Activated B cell treated with CpG ODN at 0.5 μM for 24 hours (primary cell): ENCODE results near the gene SERTAD3. TPM values are rescaled to one million over a fixed set of nuclear protein-coding genes. Genes with fewer than 3 reads are reported as not detected.

Source experiments
- ATAC-seq: fragments of 200-7000 bp; cut with Tn5 transposase; one replicate; pipeline ENCODE4 v1.10.0; 2021; ENCODE audit warnings: low read depth, mild to moderate bottlenecking, moderate library complexity
- CTCF ChIA-PET: fragments of 350-600 bp; sonication (Branson Sonifier 250); formaldehyde crosslinking; loops from one replicate; lab custom pipeline; 2021; ENCODE audit warnings: antibody characterized with exemption; lab: Charles Lee
- POLR2A ChIA-PET: fragments of 350-600 bp; sonication (Branson Sonifier 250); formaldehyde crosslinking; loops from one replicate; lab custom pipeline; 2021; ENCODE audit warnings: antibody characterized with exemption; lab: Charles Lee
- DNase-seq: peaks from one replicate; pipeline ENCODE4 v3.0.0; 2022
- H3K27ac Mint-ChIP-seq: one replicate; pipeline ENCODE4 v1.8.0; 2020; ENCODE audit warnings: mixed read lengths
- H3K27me3 Mint-ChIP-seq: one replicate; pipeline ENCODE4 v1.8.0; 2021; ENCODE audit warnings: mixed read lengths
- H3K36me3 Mint-ChIP-seq: one replicate; pipeline ENCODE4 v1.8.0; 2021; ENCODE audit warnings: low read depth, mixed read lengths
- H3K4me1 Mint-ChIP-seq: one replicate; pipeline ENCODE4 v1.8.0; 2021; ENCODE audit warnings: mixed read lengths
- H3K4me3 Mint-ChIP-seq: one replicate; pipeline ENCODE4 v1.8.0; 2020; ENCODE audit warnings: mild to moderate bottlenecking, mixed read lengths
- H3K9me3 Mint-ChIP-seq: one replicate; pipeline ENCODE4 v1.8.0; 2020; ENCODE audit warnings: mixed read lengths
- CTCF ChIP-seq: fragments of 200-600 bp; IDR thresholded peaks from one replicate; pipeline ENCODE4 v1.8.0; 2022; ENCODE audit warnings: antibody characterized with exemption, mild to moderate bottlenecking
- intact Hi-C: fragments of 100-400 bp; cut with micrococcal nuclease; formaldehyde crosslinking; loops from one replicate; pipeline ENCODE4 v1.15.1; 2024
- total RNA-seq: library from RNA; stranded (reverse); gene quantifications from 2 replicates; pipeline ENCODE4 v1.2.3, GENCODE V29; 2022

The SERTAD3 gene
- total RNA-seq, 1 donor from 2014 or later: 48.4 TPM

GRCh38 chr19:40445780-40446262 is 1.7 kb upstream of the SERTAD3 start:
- Mint-ChIP-seq H3K9me3 (no peaks in the 10 kb centered on the region), H3K4me1 (peaks cover 24% of the 10 kb centered on the region), H3K27ac (no peak overlapping the region), H3K4me3 (no peak overlapping the region), H3K36me3 (peaks cover 33% of the 10 kb centered on the region), H3K27me3 (no peaks in the 10 kb centered on the region)
- POLR2A ChIA-PET: interaction anchor here (3.3 kb wide), 1 partner anchor 18 kb away, joined by 42 read pairs; the partner anchor contains the start of gene BLVRB
- no peak for ATAC-seq
- CTCF ChIA-PET: interaction anchor here (3.9 kb wide), 1 partner anchor 26 kb away, joined by 49 read pairs; no protein-coding TSS in a partner anchor
- intact Hi-C loops: no loop called here
- DNase-seq: no peak
- TF ChIP-seq CTCF: no peak

GRCh38 chr19:40444825-40445312 is 734 bp upstream of the SERTAD3 start:
- POLR2A ChIA-PET: interaction anchor here (0.6 to 4.4 kb wide), 8 partner anchors 9 to 165 kb away, joined by 4 to 104 read pairs (median 28); partner anchors contain the start of genes BLVRB, C19orf47, PLD3 and SERTAD1
- Mint-ChIP-seq H3K36me3 (peaks cover 42% of the 10 kb centered on the region), H3K4me3 (peak overlapping the region; percentile 98), H3K27me3 (no peaks in the 10 kb centered on the region), H3K27ac (peak overlapping the region; percentile 97), H3K4me1 (peaks cover 24% of the 10 kb centered on the region), H3K9me3 (no peaks in the 10 kb centered on the region)
- intact Hi-C loops: loop anchor here (1.0 to 5.0 kb wide), 11 partner anchors 20 to 907 kb away; partner anchors contain the start of genes AKT2, BLVRB, C19orf47 and EGLN2
- no peak for DNase-seq
- ATAC-seq: no peak
- no peak for TF ChIP-seq CTCF
- CTCF ChIA-PET: interaction anchor here (3.6 to 3.9 kb wide), 2 partner anchors 25 to 140 kb away, joined by 13 to 49 read pairs; no protein-coding TSS in a partner anchor

GRCh38 chr19:40443131-40443999 is 770 bp downstream of the SERTAD3 start:
- H3K9me3 Mint-ChIP-seq: no peaks in the 10 kb centered on the region
- intact Hi-C loops: loop anchor here (1.0 to 5.0 kb wide), 5 partner anchors 8 to 909 kb away; partner anchors contain the start of genes ACTMAP, EGLN2, LTBP4 and TGFB1
- peak; percentile 75 for ATAC-seq
- POLR2A ChIA-PET: interaction anchor here (0.5 to 4.4 kb wide), 22 partner anchors 10 to 1008 kb away, joined by 3 to 104 read pairs (median 4); partner anchors contain the start of genes ACTMAP, AKT2, BLVRB and C19orf47
- TF ChIP-seq CTCF: no peak
- peak overlapping the region; percentile 97 for H3K27ac Mint-ChIP-seq
- CTCF ChIA-PET: interaction anchor here (0.7 to 3.9 kb wide), 8 partner anchors 10 to 138 kb away, joined by 3 to 49 read pairs (median 6); partner anchors contain the start of gene BLVRB
- peaks cover 30% of the 10 kb centered on the region for H3K4me1 Mint-ChIP-seq
- DNase-seq: peak; percentile 96
- no peaks in the 10 kb centered on the region for H3K27me3 Mint-ChIP-seq
- H3K4me3 Mint-ChIP-seq: peak overlapping the region; percentile 98
- peaks cover 42% of the 10 kb centered on the region for H3K36me3 Mint-ChIP-seq

- H3K36me3 Mint-ChIP-seq: peaks cover 39% of the 10 kb centered on the region
- peak overlapping the region; percentile 97 for H3K27ac Mint-ChIP-seq
- DNase-seq: no peak
- H3K9me3 Mint-ChIP-seq: no peaks in the 10 kb centered on the region
- intact Hi-C loops: loop anchor here (1.0 to 5.0 kb wide), 5 partner anchors 7 to 910 kb away; partner anchors contain the start of genes ACTMAP, EGLN2, LTBP4 and TGFB1
- H3K4me1 Mint-ChIP-seq: peaks cover 33% of the 10 kb centered on the region
- H3K4me3 Mint-ChIP-seq: peak overlapping the region; percentile 98
- TF ChIP-seq CTCF: no peak
- CTCF ChIA-PET: interaction anchor here (0.7 to 3.9 kb wide), 8 partner anchors 9 to 137 kb away, joined by 3 to 49 read pairs (median 6); partner anchors contain the start of gene BLVRB
- no peak for ATAC-seq
- POLR2A ChIA-PET: interaction anchor here (0.6 to 4.4 kb wide), 20 partner anchors 9 to 1007 kb away, joined by 3 to 104 read pairs (median 4); partner anchors contain the start of genes ACTMAP, AKT2, BLVRB and C19orf47
- no peaks in the 10 kb centered on the region for H3K27me3 Mint-ChIP-seq
Observed at GRCh38 chr19:40442328-40443130, 1.6 kb downstream of the SERTAD3 start.
